ENCODE measurements around the gene ACTR1B. TPM values are rescaled to one million over a fixed set of nuclear protein-coding genes. Genes with fewer than 3 reads are reported as not detected.

ACTR1B gene
- total and polyA plus RNA-seq, 2 donors (not counting 3 experiments of a cell fraction or from before 2014, with no cell fraction given): 49.8 to 60.9 TPM

DNA sequence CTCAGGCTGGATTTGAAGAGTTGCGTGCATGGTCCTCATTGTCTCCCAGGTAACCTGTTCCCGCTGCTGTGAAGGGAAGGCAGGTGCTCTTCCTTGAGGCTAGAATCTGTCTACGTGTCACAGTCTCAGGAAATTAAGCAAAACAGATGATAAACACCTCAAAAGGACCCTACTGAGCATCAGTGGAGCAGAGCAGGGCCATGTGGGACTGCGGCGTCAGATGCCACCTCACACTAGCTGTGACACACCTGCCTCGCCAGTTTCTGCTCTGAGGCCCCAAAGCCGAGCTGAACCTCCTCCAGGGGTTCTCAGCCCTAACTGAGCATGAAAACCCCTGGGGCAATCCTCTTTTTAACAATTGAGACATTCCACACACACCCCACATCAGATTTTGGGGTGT is 7.7 kb upstream of the ACTR1B start:
- H3K4me2 ChIP-seq (ENCODE audit: insufficient read depth, low read length): no peak overlapping the region
- no peaks in the 10 kb centered on the region for H3K36me3 ChIP-seq (ENCODE audit: control insufficient read depth in 2 of 2, extremely low read depth in 1 of 2, insufficient read depth in 2 of 2, low read length in 2 of 2)
- DNase-seq (ENCODE audit: low read depth, low spot score) (no peak), FAIRE-seq (no peak)
- POLR2A ChIA-PET: no interaction called here
- H2AFZ ChIP-seq (ENCODE audit: low read depth, low read length): no peak overlapping the region
- no peak for TF ChIP-seq MAX (IDR thresholded peaks at IDR 0.05; ENCODE audit: insufficient read depth, insufficient read length)
- TF ChIP-seq GATA2 (IDR thresholded peaks at IDR 0.05; ENCODE audit: insufficient read depth, insufficient read length, low read depth, low read length): no peak
- TF ChIP-seq JUN (IDR thresholded peaks at IDR 0.05; ENCODE audit: borderline replicate concordance, insufficient read depth, insufficient read length, low read depth): no peak
- TF ChIP-seq POLR2A (IDR thresholded peaks at IDR 0.05; ENCODE audit: low read depth, low read length): no peak
- TF ChIP-seq CTCF (IDR thresholded peaks at IDR 0.05; ENCODE audit: extremely low read depth in 1 of 2, insufficient read depth in 1 of 2, low read depth in 1 of 2, low read length in 2 of 2): no peak
- TF ChIP-seq POLR2AphosphoS5 (IDR thresholded peaks at IDR 0.05; ENCODE audit: insufficient read depth, low read depth, low read length): no peak
- TF ChIP-seq FOS (IDR thresholded peaks at IDR 0.05; ENCODE audit: borderline replicate concordance, insufficient read depth, low read length): no peak
- no peak for TF ChIP-seq EZH2 (IDR thresholded peaks at IDR 0.05; ENCODE audit: borderline replicate concordance, low read depth, low read length, severe bottlenecking)
- H3K4me3 ChIP-seq (replicated peaks in 1 of 3; ENCODE audit: insufficient read depth in 1 of 3, low read depth in 1 of 3, low read length in 3 of 3): no peak overlapping the region
- no peaks in the 10 kb centered on the region for H3K9me3 ChIP-seq (replicated peaks; ENCODE audit: control insufficient read depth, insufficient read depth, low read length)
- H3K27ac ChIP-seq (ENCODE audit: insufficient read depth, low read depth, low read length): no peak overlapping the region
- no peaks in the 10 kb centered on the region for H3K79me2 ChIP-seq (ENCODE audit: control insufficient read depth, insufficient read depth, low read length)
- no peak overlapping the region for H3K9ac ChIP-seq (replicated peaks; ENCODE audit: extremely low read depth, insufficient read depth, low read length)
- no peaks in the 10 kb centered on the region for H3K9me1 ChIP-seq (replicated peaks; ENCODE audit: control insufficient read depth, extremely low read depth, insufficient read depth, low read length)
- H4K20me1 ChIP-seq (replicated peaks; ENCODE audit: control insufficient read depth, extremely low read depth, insufficient read depth, low read length): no peaks in the 10 kb centered on the region
- dilution Hi-C loops (cut with MboI; ENCODE audit: extremely low pct_ligation_motif_present, low sequenced_read_pairs) (no loop called here), intact Hi-C loops (cut with micrococcal nuclease) (no loop called here)
- H3K27me3 ChIP-seq (ENCODE audit: control insufficient read depth in 2 of 2, insufficient read depth in 2 of 2, low read length in 2 of 2): no peaks in the 10 kb centered on the region
- no peaks in the 10 kb centered on the region for H3K4me1 ChIP-seq (ENCODE audit: control insufficient read depth, extremely low read depth, insufficient read depth, low read length)
- no TSS peak for BruUV-seq (replicated peaks)
- CTCF ChIA-PET: no interaction called here
